Measurements from ENCODE around the gene HBB. TPM values are rescaled to one million over a fixed set of nuclear protein-coding genes. Genes with fewer than 3 reads are reported as not detected.

HBB gene
- total RNA-seq, 1 donor from 2014 or later, result not detected

- Histone ChIP-seq H3K36me3 (no peaks in the 10 kb centered on the region), H3K79me2 (ENCODE audit: low read depth) (no peaks in the 10 kb centered on the region), H3K4me1 (peaks cover 19% of the 10 kb centered on the region), H3K27ac (no peak overlapping the region), H4K20me1 (ENCODE audit: low read depth) (no peaks in the 10 kb centered on the region), H3K4me2 (no peak overlapping the region), H3K9me3 (ENCODE audit: low read depth) (no peaks in the 10 kb centered on the region), H2AFZ (replicated peaks) (peak overlapping the region; percentile 68), H3F3A (ENCODE audit: low read depth) (no peaks in the 10 kb centered on the region), H3K9ac (no peak overlapping the region), H3K27me3 (no peaks in the 10 kb centered on the region), H3K4me3 (no peak overlapping the region)
- H3K27me3 Mint-ChIP-seq (ENCODE audit: insufficient read depth, low read depth), result no peaks in the 10 kb centered on the region
- TF ChIP-seq EZH2 (IDR thresholded peaks at IDR 0.05) (no peak), CTCF (IDR thresholded peaks at IDR 0.05) (no peak), EZH2phosphoT487 (IDR thresholded peaks at IDR 0.05) (no peak)
- H3K27ac Mint-ChIP-seq, result no peak overlapping the region
- no peak overlapping the region for H3K4me3 Mint-ChIP-seq
- H3K9me3 Mint-ChIP-seq, result no peaks in the 10 kb centered on the region
- H3K36me3 Mint-ChIP-seq, result no peaks in the 10 kb centered on the region
- H3K4me1 Mint-ChIP-seq, result no peaks in the 10 kb centered on the region
- DNase-seq (ENCODE audit: low spot score), result no peak
Measured at GRCh38 chr11:5196731-5197130, 30.1 kb downstream of the HBB start.

DNA sequence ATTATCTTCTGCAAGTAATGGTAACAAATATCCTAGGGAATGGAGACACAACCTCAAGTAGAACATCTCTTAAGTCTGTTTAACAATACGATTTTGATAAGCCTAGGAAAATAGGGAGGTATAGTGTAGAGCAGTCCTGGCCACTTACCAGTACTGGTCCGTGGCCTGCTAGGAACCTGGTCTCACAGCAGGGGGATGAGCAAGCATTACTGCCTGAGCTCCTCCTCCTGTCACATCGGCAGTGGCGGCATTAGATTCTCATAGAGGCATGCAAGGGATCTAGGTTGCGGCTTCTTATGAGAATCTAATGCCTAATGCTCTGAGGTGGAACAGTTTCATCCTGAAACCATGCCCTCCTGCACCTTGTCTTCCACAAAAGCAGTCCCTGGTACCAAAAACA, 30.8 kb downstream of the HBB start:
- H3K36me3 ChIP-seq, result no peaks in the 10 kb centered on the region
- no peaks in the 10 kb centered on the region for H3K79me2 ChIP-seq (ENCODE audit: low read depth)
- H3K9ac ChIP-seq, result no peak overlapping the region
- no peak overlapping the region for H3K4me3 Mint-ChIP-seq
- H3K36me3 Mint-ChIP-seq, result no peaks in the 10 kb centered on the region
- H3K9me3 ChIP-seq (ENCODE audit: low read depth), result no peaks in the 10 kb centered on the region
- no peaks in the 10 kb centered on the region for H4K20me1 ChIP-seq (ENCODE audit: low read depth)
- no peaks in the 10 kb centered on the region for H3K4me1 Mint-ChIP-seq
- no peaks in the 10 kb centered on the region for H3K27me3 ChIP-seq
- TF ChIP-seq EZH2 (IDR thresholded peaks at IDR 0.05) (no peak), EZH2phosphoT487 (IDR thresholded peaks at IDR 0.05) (no peak), CTCF (IDR thresholded peaks at IDR 0.05) (no peak)
- peaks cover 12% of the 10 kb centered on the region for H3K4me1 ChIP-seq
- H3K4me3 ChIP-seq, result no peak overlapping the region
- no peaks in the 10 kb centered on the region for H3K9me3 Mint-ChIP-seq
- no peak overlapping the region for H3K27ac ChIP-seq
- peak overlapping the region; percentile 68 for H2AFZ ChIP-seq (replicated peaks)
- no peaks in the 10 kb centered on the region for H3F3A ChIP-seq (ENCODE audit: low read depth)
- peak; percentile 38 for DNase-seq (ENCODE audit: low spot score)
- no peak overlapping the region for H3K4me2 ChIP-seq
- H3K27me3 Mint-ChIP-seq (ENCODE audit: insufficient read depth, low read depth), result no peaks in the 10 kb centered on the region
- H3K27ac Mint-ChIP-seq, result no peak overlapping the region

- peaks cover 10% of the 10 kb centered on the region for H3K4me1 ChIP-seq
- no peak overlapping the region for H2AFZ ChIP-seq (replicated peaks)
- no peaks in the 10 kb centered on the region for H3K9me3 Mint-ChIP-seq
- H3K4me3 Mint-ChIP-seq, result no peak overlapping the region
- no peaks in the 10 kb centered on the region for H3K4me1 Mint-ChIP-seq
- H3K36me3 ChIP-seq, result no peaks in the 10 kb centered on the region
- H3K4me3 ChIP-seq, result no peak overlapping the region
- H3K36me3 Mint-ChIP-seq, result no peaks in the 10 kb centered on the region
- H3K27ac ChIP-seq, result no peak overlapping the region
- H3K4me2 ChIP-seq, result no peak overlapping the region
- H4K20me1 ChIP-seq (ENCODE audit: low read depth), result no peaks in the 10 kb centered on the region
- DNase-seq (ENCODE audit: low spot score), result no peak
- peaks cover 2% of the 10 kb centered on the region for H3K27me3 Mint-ChIP-seq (ENCODE audit: insufficient read depth, low read depth)
- H3K27me3 ChIP-seq, result no peaks in the 10 kb centered on the region
- no peaks in the 10 kb centered on the region for H3K79me2 ChIP-seq (ENCODE audit: low read depth)
- H3F3A ChIP-seq (ENCODE audit: low read depth), result no peaks in the 10 kb centered on the region
- H3K27ac Mint-ChIP-seq, result no peak overlapping the region
- TF ChIP-seq EZH2 (IDR thresholded peaks at IDR 0.05), result no peak
- no peaks in the 10 kb centered on the region for H3K9me3 ChIP-seq (ENCODE audit: low read depth)
- no peak overlapping the region for H3K9ac ChIP-seq
Measured at GRCh38 chr11:5192738-5193137, 34.1 kb downstream of the HBB start.

GRCh38 chr11:5188201-5188600, 38.7 kb downstream of the HBB start:
- no peaks in the 10 kb centered on the region for H3K27me3 ChIP-seq
- DNase-seq (ENCODE audit: low spot score), result no peak
- peaks cover 2% of the 10 kb centered on the region for H3K27me3 Mint-ChIP-seq (ENCODE audit: insufficient read depth, low read depth)
- no peak overlapping the region for H3K27ac ChIP-seq
- no peaks in the 10 kb centered on the region for H3K36me3 ChIP-seq
- no peaks in the 10 kb centered on the region for H3F3A ChIP-seq (ENCODE audit: low read depth)
- H3K9me3 ChIP-seq (ENCODE audit: low read depth), result no peaks in the 10 kb centered on the region
- H3K4me2 ChIP-seq, result no peak overlapping the region
- no peaks in the 10 kb centered on the region for H3K4me1 ChIP-seq
- no peaks in the 10 kb centered on the region for H3K36me3 Mint-ChIP-seq
- no peak overlapping the region for H3K4me3 Mint-ChIP-seq
- no peak overlapping the region for H2AFZ ChIP-seq (replicated peaks)
- no peak overlapping the region for H3K4me3 ChIP-seq
- no peaks in the 10 kb centered on the region for H3K79me2 ChIP-seq (ENCODE audit: low read depth)
- no peaks in the 10 kb centered on the region for H4K20me1 ChIP-seq (ENCODE audit: low read depth)
- no peaks in the 10 kb centered on the region for H3K4me1 Mint-ChIP-seq
- TF ChIP-seq CTCF (IDR thresholded peaks at IDR 0.05) (no peak), EZH2phosphoT487 (IDR thresholded peaks at IDR 0.05) (no peak), EZH2 (IDR thresholded peaks at IDR 0.05) (no peak)
- H3K27ac Mint-ChIP-seq, result no peak overlapping the region
- H3K9ac ChIP-seq, result no peak overlapping the region
- no peaks in the 10 kb centered on the region for H3K9me3 Mint-ChIP-seq

Measured in neural progenitor cell (in vitro differentiated cells).